Lower lobe of right lung (tissue), 2 donors: ENCODE results near the gene CPLX1. TPM values are rescaled to one million over a fixed set of nuclear protein-coding genes. Genes with fewer than 3 reads are reported as not detected.
A peak's percentile ranks its signal among the peaks of the same experiment; 100 is the strongest.
"Not testable (repeated sequence)": the region's sequence is repeated elsewhere in the genome, so short reads cannot be mapped to it uniquely, and the experiment has no call there.

Experiments
- ATAC-seq, 2 donors: fragments of 200-7000 bp; cut with Tn5 transposase; one replicate each; pipeline ENCODE4 v1.9.1; 2020 to 2022; ENCODE audit warnings: mild to moderate bottlenecking in 2 of 2, moderate library complexity in 2 of 2
- DNase-seq: peaks from one replicate; pipeline ENCODE4 v3.0.0-alpha.2; 2020
- H3K27ac ChIP-seq: fragments of 200-600 bp; one replicate; pipeline ENCODE4 v1.8.0; 2022
- H3K27me3 ChIP-seq: fragments of 200-600 bp; one replicate; pipeline ENCODE4 v1.8.0; 2022; ENCODE audit warnings: low read depth
- H3K36me3 ChIP-seq: fragments of 200-600 bp; one replicate; pipeline ENCODE4 v1.8.0; 2022; ENCODE audit warnings: mild to moderate bottlenecking
- H3K4me1 ChIP-seq: fragments of 200-600 bp; one replicate; pipeline ENCODE4 v1.8.0; 2022
- H3K4me3 ChIP-seq: fragments of 200-600 bp; one replicate; pipeline ENCODE4 v1.8.0; 2022; ENCODE audit warnings: mild to moderate bottlenecking
- H3K9me3 ChIP-seq: fragments of 200-600 bp; one replicate; pipeline ENCODE4 v1.8.0; 2022
- intact Hi-C: fragments of 100-400 bp; cut with DNase I; formaldehyde crosslinking; loops from one replicate; pipeline ENCODE4 v1.11.0; 2022
- total RNA-seq: library from RNA; stranded (reverse); fragmentation: NEBNext Ultra II Directional; extraction: Animal tissue kit (Norgen Biotek cat#: 25700); gene quantifications from one replicate; pipeline ENCODE4 v1.2.1, GENCODE V29; 2021
- TF ChIP-seq, protein P1 (sequence below): fragments of 200-600 bp; IDR thresholded peaks from one replicate; pipeline ENCODE4 v1.8.0; 2022; ENCODE audit warnings: antibody characterized with exemption, mild to moderate bottlenecking
- donor health status: DM: no; HTN: yes; CAD: no; lungs with severe emphysema.

Gene CPLX1
- total RNA-seq, 1 donor from 2014 or later = 3.9 TPM

- ATAC-seq (no peak), DNase-seq (no peak)
- H3K4me3 ChIP-seq = no peak overlapping the region
- TF ChIP-seq, protein P1, sequence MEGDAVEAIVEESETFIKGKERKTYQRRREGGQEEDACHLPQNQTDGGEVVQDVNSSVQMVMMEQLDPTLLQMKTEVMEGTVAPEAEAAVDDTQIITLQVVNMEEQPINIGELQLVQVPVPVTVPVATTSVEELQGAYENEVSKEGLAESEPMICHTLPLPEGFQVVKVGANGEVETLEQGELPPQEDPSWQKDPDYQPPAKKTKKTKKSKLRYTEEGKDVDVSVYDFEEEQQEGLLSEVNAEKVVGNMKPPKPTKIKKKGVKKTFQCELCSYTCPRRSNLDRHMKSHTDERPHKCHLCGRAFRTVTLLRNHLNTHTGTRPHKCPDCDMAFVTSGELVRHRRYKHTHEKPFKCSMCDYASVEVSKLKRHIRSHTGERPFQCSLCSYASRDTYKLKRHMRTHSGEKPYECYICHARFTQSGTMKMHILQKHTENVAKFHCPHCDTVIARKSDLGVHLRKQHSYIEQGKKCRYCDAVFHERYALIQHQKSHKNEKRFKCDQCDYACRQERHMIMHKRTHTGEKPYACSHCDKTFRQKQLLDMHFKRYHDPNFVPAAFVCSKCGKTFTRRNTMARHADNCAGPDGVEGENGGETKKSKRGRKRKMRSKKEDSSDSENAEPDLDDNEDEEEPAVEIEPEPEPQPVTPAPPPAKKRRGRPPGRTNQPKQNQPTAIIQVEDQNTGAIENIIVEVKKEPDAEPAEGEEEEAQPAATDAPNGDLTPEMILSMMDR = no peak
- H3K9me3 ChIP-seq = no peaks in the 10 kb centered on the region
- intact Hi-C loops = no loop called here
- H3K4me1 ChIP-seq = peaks cover 46% of the 10 kb centered on the region
- H3K36me3 ChIP-seq = peaks cover 64% of the 10 kb centered on the region
- H3K27me3 ChIP-seq = no peaks in the 10 kb centered on the region
- H3K27ac ChIP-seq = no peak overlapping the region
These were observed 48.2 kb downstream of the CPLX1 start for GRCh38 chr4:777520-778262.

DNA sequence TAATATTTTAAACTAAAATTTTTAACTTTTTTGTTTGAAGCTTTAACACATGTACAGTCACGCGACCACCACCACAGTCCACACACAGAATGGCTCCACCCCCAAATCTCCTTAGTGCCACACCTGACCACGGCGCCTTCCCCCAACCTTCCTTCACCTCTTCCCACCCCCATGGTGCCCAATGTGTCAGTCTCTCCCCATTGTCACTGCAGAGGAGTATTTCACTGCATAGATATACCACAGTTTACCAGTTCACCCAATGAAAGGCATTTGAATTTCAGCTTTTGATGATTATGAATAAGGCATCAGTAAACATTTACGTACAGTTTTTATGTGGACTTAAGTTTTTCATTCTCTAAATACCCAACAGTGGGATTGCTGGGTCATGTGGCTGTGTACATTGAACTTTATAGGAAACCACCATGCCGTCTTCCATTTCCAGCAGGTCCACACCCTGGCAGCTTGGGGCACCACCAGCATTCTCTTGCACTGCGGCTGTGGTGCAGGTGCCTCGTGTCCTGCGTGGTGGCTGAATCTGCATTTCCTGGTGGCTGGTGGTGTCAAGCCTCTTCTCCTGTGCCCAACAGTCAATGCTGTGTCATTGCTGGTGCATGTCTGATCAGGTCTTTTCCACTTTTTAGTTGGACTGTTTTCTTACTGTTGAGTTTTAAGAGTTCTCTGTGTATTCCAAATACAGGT is 49.0 kb downstream of the CPLX1 start:
- TF ChIP-seq, protein P1 = no peak
- Histone ChIP-seq H3K4me1 (peaks cover 42% of the 10 kb centered on the region), H3K36me3 (peaks cover 69% of the 10 kb centered on the region), H3K4me3 (no peak overlapping the region), H3K27me3 (no peaks in the 10 kb centered on the region), H3K27ac (no peak overlapping the region), H3K9me3 (no peaks in the 10 kb centered on the region)
- ATAC-seq (no peak), DNase-seq (peak; percentile 9)
- intact Hi-C loops = no loop called here

GRCh38 chr4:775485-775884 is 50.4 kb downstream of the CPLX1 start:
- peaks cover 39% of the 10 kb centered on the region for H3K4me1 ChIP-seq
- intact Hi-C loops, H3K27ac ChIP-seq, H3K9me3 ChIP-seq, H3K27me3 ChIP-seq, H3K4me3 ChIP-seq, ATAC-seq, DNase-seq: not testable (repeated sequence)
- H3K36me3 ChIP-seq = peaks cover 78% of the 10 kb centered on the region

DNA sequence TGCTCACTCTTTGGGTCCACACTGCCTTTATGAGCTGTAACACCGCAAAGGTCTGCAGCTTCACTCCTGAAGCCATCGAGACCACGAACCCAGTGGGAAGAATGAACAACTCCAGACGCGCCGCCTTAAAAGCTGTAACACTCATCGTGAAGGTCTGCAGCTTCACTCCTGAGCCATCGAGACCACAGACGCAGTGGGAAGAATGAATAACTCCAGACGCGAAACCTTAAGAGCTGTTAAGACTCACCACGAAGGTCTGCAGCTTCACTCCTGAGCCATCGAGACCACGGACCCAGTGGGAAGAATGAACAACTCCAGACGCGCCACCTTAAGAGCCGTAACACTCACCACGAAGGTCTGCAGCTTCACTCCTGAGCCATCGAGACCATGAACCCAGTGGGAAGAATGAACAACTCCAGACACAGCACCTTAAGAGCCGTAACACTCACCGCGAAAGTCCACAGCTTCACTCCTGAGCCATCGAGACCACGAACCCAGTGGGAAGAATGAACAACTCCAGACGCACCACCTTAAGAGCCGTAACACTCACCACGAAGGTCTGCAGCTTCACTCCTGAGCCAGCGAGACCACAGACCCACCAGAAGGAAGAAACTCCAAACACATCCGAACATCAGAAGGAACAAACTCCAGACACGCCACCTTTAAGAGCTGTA is 51.4 kb downstream of the CPLX1 start:
- Histone ChIP-seq H3K36me3 (peaks cover 78% of the 10 kb centered on the region), H3K4me1 (peaks cover 29% of the 10 kb centered on the region)
- H3K9me3 ChIP-seq, H3K4me3 ChIP-seq, H3K27me3 ChIP-seq, H3K27ac ChIP-seq, ATAC-seq, intact Hi-C loops: not testable (repeated sequence)
- DNase-seq = peak; percentile 19

- H3K4me1 ChIP-seq = peaks cover 19% of the 10 kb centered on the region
- intact Hi-C loops = no loop called here
- peaks cover 77% of the 10 kb centered on the region for H3K36me3 ChIP-seq
- no peak overlapping the region for H3K4me3 ChIP-seq
- DNase-seq (peak; percentile 39), ATAC-seq (peak; percentile 15 to 37)
- H3K27ac ChIP-seq = no peak overlapping the region
- H3K27me3 ChIP-seq = no peaks in the 10 kb centered on the region
- H3K9me3 ChIP-seq = no peaks in the 10 kb centered on the region
- TF ChIP-seq, protein P1 = no peak
These were observed 52.7 kb downstream of the CPLX1 start for GRCh38 chr4:773214-773613.

DNA sequence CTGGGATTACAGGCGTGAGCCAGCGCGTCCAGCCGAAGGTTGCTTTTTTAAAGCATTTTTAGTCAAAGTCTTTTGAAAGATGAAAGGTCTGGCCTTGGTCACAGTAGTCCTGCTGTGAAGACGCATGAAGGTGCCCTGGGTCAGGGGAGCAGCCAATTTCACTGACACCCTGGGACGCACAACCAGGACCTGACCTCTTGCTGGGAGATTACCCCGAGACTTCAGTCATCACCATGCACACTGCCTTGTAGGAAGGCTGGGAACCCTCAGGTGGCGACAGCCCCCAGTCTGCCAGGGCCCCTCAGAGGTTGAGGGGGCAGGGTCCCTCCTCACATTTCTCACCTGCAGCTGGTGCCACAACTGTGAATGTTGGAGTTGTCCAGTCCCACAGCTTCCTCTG is 53.2 kb downstream of the CPLX1 start:
- H3K36me3 ChIP-seq = peaks cover 77% of the 10 kb centered on the region
- peaks cover 19% of the 10 kb centered on the region for H3K4me1 ChIP-seq
- no peaks in the 10 kb centered on the region for H3K9me3 ChIP-seq
- TF ChIP-seq, protein P1 = no peak
- H3K27me3 ChIP-seq = no peaks in the 10 kb centered on the region
- H3K27ac ChIP-seq = no peak overlapping the region
- peak; percentile 5 to 30 for ATAC-seq
- no peak overlapping the region for H3K4me3 ChIP-seq
- intact Hi-C loops = no loop called here
- DNase-seq = peak; percentile 15
